Gastrocnemius medialis (tissue), 4 donors: ENCODE measurements around the gene MYO7A. TPM values are rescaled to one million over a fixed set of nuclear protein-coding genes. Genes with fewer than 3 reads are reported as not detected.

ENCODE experiments used
- ATAC-seq, 2 donors: fragments of 150-250 bp; one replicate each; pipeline ENCODE4 v1.9.1; 2016
- DNase-seq, 2 donors: peaks; one replicate each; pipeline ENCODE4 v3.0.0-alpha.2; 2019
- H3K27ac ChIP-seq, 4 donors: fragments of 200-600 bp; sonication (generic); 1 replicate in 1 of 4; 2 replicates in 3 of 4; pipeline ENCODE4 v1.5.1; 2016 to 2018; ENCODE audit warnings: mild to moderate bottlenecking in 2 of 4, moderate library complexity in 1 of 4
- H3K27me3 ChIP-seq, 3 donors: fragments of 200-600 bp; sonication (generic) in 2 of 3; 1 replicate in 1 of 3; 2 replicates in 2 of 3; pipeline versions ENCODE4 v1.5.1 to v1.6.0; 2016 to 2019; ENCODE audit warnings: mild to moderate bottlenecking in 1 of 3, moderate library complexity in 1 of 3
- H3K36me3 ChIP-seq, 2 donors: fragments of 200-600 bp; sonication (generic) in 1 of 2; one replicate each; pipeline ENCODE4 v1.5.1; 2017 to 2018
- H3K4me1 ChIP-seq, 2 donors: fragments of 200-600 bp; sonication (generic) in 1 of 2; one replicate each; pipeline ENCODE4 v1.5.1; 2016 to 2017; ENCODE audit warnings: mild to moderate bottlenecking in 2 of 2
- H3K4me3 ChIP-seq, 4 donors: fragments of 200-600 bp; sonication (generic) in 3 of 4; 1 replicate in 1 of 4; 2 replicates in 3 of 4; pipeline ENCODE4 v1.5.1; 2016 to 2019; ENCODE audit warnings: mild to moderate bottlenecking in 2 of 4
- H3K9me3 ChIP-seq, 3 donors: fragments of 200-600 bp; sonication (generic) in 2 of 3; 1 replicate in 1 of 3; 2 replicates in 2 of 3; pipeline ENCODE4 v1.5.1; 2016 to 2019
- POLR2A ChIP-seq, 2 donors: fragments of 450-650 bp; IDR thresholded peaks; one replicate each; pipeline ENCODE4 v1.6.1; 2017; ENCODE audit warnings: antibody characterized with exemption in 2 of 2, mild to moderate bottlenecking in 2 of 2, moderate library complexity in 2 of 2
- in situ Hi-C, 4 donors: fragments of 200-750 bp; cut with MboI; loops; one replicate each; pipeline versions ENCODE4 v1.15.0 to v1.8.0; 2017; ENCODE audit warnings: low sequenced_read_pairs in 4 of 4
- intact Hi-C: fragments of 100-400 bp; cut with DNase I; formaldehyde crosslinking; loops from one replicate; pipeline ENCODE4 v1.15.1; 2023; ENCODE audit warnings: low total_unique reads
- total RNA-seq, 4 donors: library from RNA; depleted of rRNA; stranded (reverse); fragments of >200 nt; gene quantifications; one replicate each; pipeline versions ENCODE4 v1.1.0 to v1.2.3, GENCODE V29; 2016
- TF ChIP-seq, protein P1 (sequence below), 5 experiments: fragments of 450-650 bp in 3 of 5; fragments of 200-600 bp in 2 of 5; sonication (generic) in 2 of 5; IDR thresholded peaks in 4 of 5; conservative IDR thresholded peaks in 1 of 5; 1 replicate in 4 of 5; 2 replicates in 1 of 5; pipeline ENCODE4 v1.5.1; 2016 to 2019; ENCODE audit warnings: antibody characterized with exemption in 5 of 5, mild to moderate bottlenecking in 3 of 5, moderate library complexity in 3 of 5

Gene MYO7A
- total RNA-seq, 4 donors from 2014 or later = 1.6 to 3.5 (median 2.1) TPM

DNA sequence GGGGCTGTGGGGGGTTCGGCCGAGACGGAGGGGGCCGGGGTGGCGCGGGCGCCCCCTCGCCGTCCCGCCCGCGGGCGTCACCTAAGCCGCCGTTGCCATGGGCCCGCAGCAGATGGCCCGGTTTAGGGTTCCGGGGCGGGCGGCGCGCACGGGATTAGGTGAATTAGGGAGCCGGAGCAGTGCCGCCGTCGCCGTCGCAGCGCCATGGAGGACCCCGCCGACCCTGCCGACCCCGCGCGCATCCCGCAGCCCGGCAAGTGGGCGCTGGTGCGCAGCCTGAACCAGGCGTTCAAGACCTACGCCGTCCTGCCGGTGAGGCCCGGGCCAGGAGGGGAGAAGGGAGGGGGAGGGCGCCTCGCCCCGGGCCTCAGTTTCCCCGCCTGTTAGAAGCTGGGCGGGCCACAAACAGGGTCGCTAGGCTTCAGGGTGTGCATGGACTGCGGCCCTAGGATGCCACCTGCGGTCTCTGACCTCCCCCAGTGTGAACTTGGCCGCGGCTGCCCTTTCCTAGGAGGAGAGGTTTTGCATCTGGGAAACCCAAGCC is 10.1 kb downstream of the MYO7A start:
- H3K9me3 ChIP-seq = no peaks in the 10 kb centered on the region
- H3K27ac ChIP-seq = no peak overlapping the region
- peaks cover 7 to 12% (median 7%) of the 10 kb centered on the region in 3 donors for H3K27me3 ChIP-seq
- H3K4me3 ChIP-seq = no peak overlapping the region
- no peak for ATAC-seq
- TF ChIP-seq POLR2A (IDR thresholded peaks at IDR 0.05) = no peak
- TF ChIP-seq, protein P1, sequence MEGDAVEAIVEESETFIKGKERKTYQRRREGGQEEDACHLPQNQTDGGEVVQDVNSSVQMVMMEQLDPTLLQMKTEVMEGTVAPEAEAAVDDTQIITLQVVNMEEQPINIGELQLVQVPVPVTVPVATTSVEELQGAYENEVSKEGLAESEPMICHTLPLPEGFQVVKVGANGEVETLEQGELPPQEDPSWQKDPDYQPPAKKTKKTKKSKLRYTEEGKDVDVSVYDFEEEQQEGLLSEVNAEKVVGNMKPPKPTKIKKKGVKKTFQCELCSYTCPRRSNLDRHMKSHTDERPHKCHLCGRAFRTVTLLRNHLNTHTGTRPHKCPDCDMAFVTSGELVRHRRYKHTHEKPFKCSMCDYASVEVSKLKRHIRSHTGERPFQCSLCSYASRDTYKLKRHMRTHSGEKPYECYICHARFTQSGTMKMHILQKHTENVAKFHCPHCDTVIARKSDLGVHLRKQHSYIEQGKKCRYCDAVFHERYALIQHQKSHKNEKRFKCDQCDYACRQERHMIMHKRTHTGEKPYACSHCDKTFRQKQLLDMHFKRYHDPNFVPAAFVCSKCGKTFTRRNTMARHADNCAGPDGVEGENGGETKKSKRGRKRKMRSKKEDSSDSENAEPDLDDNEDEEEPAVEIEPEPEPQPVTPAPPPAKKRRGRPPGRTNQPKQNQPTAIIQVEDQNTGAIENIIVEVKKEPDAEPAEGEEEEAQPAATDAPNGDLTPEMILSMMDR (IDR thresholded peaks at IDR 0.05 in 4 of 5, conservative IDR thresholded peaks at IDR 0.05 in 1 of 5) = no peak
- intact Hi-C loops = no loop called here
- no peaks in the 10 kb centered on the region for H3K36me3 ChIP-seq
- no peak for DNase-seq
- in situ Hi-C loops = no loop called here
- H3K4me1 ChIP-seq = peaks cover 0 to 7% of the 10 kb centered on the region in 2 donors

DNA sequence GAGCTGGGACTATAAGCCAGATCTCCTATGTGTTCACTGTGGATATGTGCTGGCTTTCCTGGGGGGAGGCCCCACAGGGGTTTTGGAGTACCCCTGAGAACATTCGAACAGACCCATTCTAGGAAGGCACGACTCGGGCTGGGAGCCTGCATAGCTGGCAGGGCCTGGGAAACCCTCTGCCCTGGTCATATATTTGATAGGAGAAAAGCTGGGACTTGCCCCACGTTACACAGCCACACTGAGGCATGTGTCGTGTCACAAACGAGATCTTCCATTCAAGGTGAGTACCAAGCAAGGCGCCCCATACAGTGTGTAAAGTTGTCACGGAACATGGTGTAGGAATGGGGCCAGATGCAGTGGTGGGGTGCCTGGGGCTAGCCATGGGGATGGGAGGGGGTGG is 11.2 kb downstream of the MYO7A start:
- Histone ChIP-seq H3K27ac (no peak overlapping the region), H3K4me1 (peaks cover 0 to 7% of the 10 kb centered on the region in 2 donors), H3K9me3 (no peaks in the 10 kb centered on the region), H3K27me3 (peaks cover 7 to 12% (median 7%) of the 10 kb centered on the region in 3 donors), H3K36me3 (no peaks in the 10 kb centered on the region), H3K4me3 (no peak overlapping the region)
- TF ChIP-seq, protein P1 (IDR thresholded peaks at IDR 0.05 in 4 of 5, conservative IDR thresholded peaks at IDR 0.05 in 1 of 5) = no peak
- no peak for TF ChIP-seq POLR2A (IDR thresholded peaks at IDR 0.05)
- intact Hi-C loops = no loop called here
- ATAC-seq (no peak), DNase-seq (no peak)
- in situ Hi-C loops = no loop called here

GRCh38 chr11:77140231-77140851 is 12.3 kb downstream of the MYO7A start:
- Histone ChIP-seq H3K27ac (peak overlapping the region; percentile 28 to 55 (median 42)), H3K36me3 (no peaks in the 10 kb centered on the region), H3K27me3 (peaks cover 7 to 12% (median 7%) of the 10 kb centered on the region in 3 donors), H3K4me3 (no peak overlapping the region), H3K4me1 (peaks cover 0 to 7% of the 10 kb centered on the region in 2 donors), H3K9me3 (no peaks in the 10 kb centered on the region)
- TF ChIP-seq, protein P1 (IDR thresholded peaks at IDR 0.05 in 4 of 5, conservative IDR thresholded peaks at IDR 0.05 in 1 of 5) = no peak
- TF ChIP-seq POLR2A (IDR thresholded peaks at IDR 0.05) = no peak
- intact Hi-C loops = no loop called here
- DNase-seq = peak; percentile 20 to 63
- ATAC-seq = peak; percentile 71 to 79
- in situ Hi-C loops = no loop called here

DNA sequence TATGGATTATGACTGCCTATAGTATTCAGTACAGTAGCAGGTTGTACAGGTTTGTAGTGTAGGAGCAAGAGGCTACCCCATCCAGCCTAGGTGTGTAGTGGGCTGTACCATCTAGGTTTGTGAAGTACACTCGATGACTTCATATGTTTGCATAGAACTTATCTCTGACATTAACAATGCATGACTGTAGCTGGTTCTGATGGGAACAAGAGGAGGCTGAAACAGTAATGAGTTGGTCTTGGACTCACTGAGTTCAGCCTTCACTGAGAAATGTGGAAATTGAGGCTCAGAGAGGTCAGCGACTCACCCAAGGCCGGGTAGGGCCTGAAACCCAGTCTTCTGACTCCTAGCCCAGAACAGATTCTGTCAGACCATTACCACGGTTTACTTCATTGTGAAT is 13.0 kb downstream of the MYO7A start:
- ATAC-seq = no peak
- Histone ChIP-seq H3K4me3 (no peak overlapping the region), H3K9me3 (no peaks in the 10 kb centered on the region), H3K36me3 (no peaks in the 10 kb centered on the region), H3K4me1 (peaks cover 0 to 7% of the 10 kb centered on the region in 2 donors), H3K27ac (no peak overlapping the region), H3K27me3 (peaks cover 7 to 12% (median 7%) of the 10 kb centered on the region in 3 donors)
- no peak for TF ChIP-seq POLR2A (IDR thresholded peaks at IDR 0.05)
- TF ChIP-seq, protein P1 (IDR thresholded peaks at IDR 0.05 in 4 of 5, conservative IDR thresholded peaks at IDR 0.05 in 1 of 5) = no peak
- DNase-seq = no peak
- intact Hi-C loops (no loop called here), in situ Hi-C loops (no loop called here)
